Smooth muscle cell (in vitro differentiated cells): ENCODE results near the gene HID1. TPM values are rescaled to one million over a fixed set of nuclear protein-coding genes. Genes with fewer than 3 reads are reported as not detected.
A peak's percentile ranks its signal among the peaks of the same experiment; 100 is the strongest.

ENCODE experiments used
- DNase-seq: peaks from one replicate; lab custom pipeline; 2025; ENCODE audit not compliant: unreplicated experiment; lab: John Stamatoyannopoulos, UW
- H2AFZ ChIP-seq: fragments of 200-600 bp; sonication (generic); 2 replicates; pipeline ENCODE4 v1.6.0; 2016; ENCODE audit warnings: antibody characterized with exemption, low read depth, mild to moderate bottlenecking
- H3F3A ChIP-seq: fragments of 200-600 bp; sonication (generic); 2 replicates; pipeline ENCODE4 v1.6.0; 2017; ENCODE audit warnings: antibody characterized with exemption, low read depth
- H3K27ac ChIP-seq: fragments of 200-600 bp; sonication (generic); 2 replicates; pipeline ENCODE4 v1.5.1; 2016; ENCODE audit warnings: low read depth, mild to moderate bottlenecking
- H3K27me3 ChIP-seq: fragments of 200-600 bp; sonication (generic); 2 replicates; pipeline ENCODE4 v1.6.1; 2016; ENCODE audit warnings: low read depth, mild to moderate bottlenecking
- H3K36me3 ChIP-seq: fragments of 200-600 bp; sonication (generic); 2 replicates; pipeline ENCODE4 v1.5.1; 2016; ENCODE audit warnings: low read depth
- H3K4me1 ChIP-seq: fragments of 200-600 bp; sonication (generic); 2 replicates; pipeline ENCODE4 v1.5.1; 2016; ENCODE audit warnings: low read depth
- H3K4me2 ChIP-seq: fragments of 200-600 bp; sonication (generic); 2 replicates; pipeline ENCODE4 v1.6.0; 2016; ENCODE audit warnings: mild to moderate bottlenecking
- H3K4me3 ChIP-seq: fragments of 200-600 bp; sonication (generic); 2 replicates; pipeline ENCODE4 v1.5.1; 2016; ENCODE audit warnings: mild to moderate bottlenecking
- H3K79me2 ChIP-seq: fragments of 200-600 bp; sonication (generic); 2 replicates; pipeline ENCODE4 v1.6.0; 2016; ENCODE audit warnings: low read depth, mild to moderate bottlenecking
- H3K9ac ChIP-seq: fragments of 200-600 bp; sonication (generic); 2 replicates; pipeline ENCODE4 v1.6.0; 2016; ENCODE audit warnings: low read depth
- H3K9me3 ChIP-seq: fragments of 200-600 bp; sonication (generic); replicated peaks from 2 replicates; pipeline ENCODE4 v1.5.1; 2016; ENCODE audit warnings: low read depth
- H4K20me1 ChIP-seq: fragments of 200-600 bp; sonication (generic); 2 replicates; pipeline ENCODE4 v1.6.0; 2016; ENCODE audit warnings: low read depth
- CTCF ChIP-seq: fragments of 200-600 bp; sonication (generic); IDR thresholded peaks from 2 replicates; pipeline ENCODE4 v1.5.1; 2017; ENCODE audit warnings: borderline replicate concordance, mild to moderate bottlenecking, antibody characterized with exemption; ENCODE audit not compliant: insufficient read depth, poor library complexity, severe bottlenecking
- WGBS: methylation state at CpG from one replicate; pipeline ENCODE4 v1.1.7; 2016; ENCODE audit warnings: low lambda C conversion rate; 5-methylcytosine and 5-hydroxymethylcytosine counted together
- polyA plus RNA-seq: library from polyadenylated mRNA; unstranded; fragments of >200 nt; fragmentation: Nextera tagmentation; extraction: Ambion mirVana; gene quantifications from 2 replicates; pipeline ENCODE4 v1.2.1, GENCODE V29; 2016
- total RNA-seq: library from RNA; depleted of rRNA; stranded (reverse); fragments of >200 nt; gene quantifications from 2 replicates; pipeline ENCODE4 v1.2.3, GENCODE V29; 2014

Gene HID1
- total and polyA plus RNA-seq, 2 experiments from 2014 or later, result 3.3 to 8.8 TPM

GRCh38 chr17:75011401-75012095 is 39.0 kb upstream of the HID1 start:
- H3K27me3 ChIP-seq, result no peaks in the 10 kb centered on the region
- 65% methylated on average over 13 of the region's 13 CpGs for WGBS
- H3K79me2 ChIP-seq, result peaks cover 12% of the 10 kb centered on the region
- H3K4me1 ChIP-seq, result peaks cover 16% of the 10 kb centered on the region
- peak overlapping the region; percentile 80 for H2AFZ ChIP-seq
- H4K20me1 ChIP-seq, result no peaks in the 10 kb centered on the region
- H3K4me2 ChIP-seq, result peak overlapping the region; percentile 91
- peak overlapping the region; percentile 76 for H3K9ac ChIP-seq
- peaks cover 24% of the 10 kb centered on the region for H3F3A ChIP-seq
- peak overlapping the region; percentile 74 for H3K27ac ChIP-seq
- no peak for TF ChIP-seq CTCF
- H3K4me3 ChIP-seq, result peak overlapping the region; percentile 71
- DNase-seq, result no peak
- H3K36me3 ChIP-seq, result no peaks in the 10 kb centered on the region
- H3K9me3 ChIP-seq, result no peaks in the 10 kb centered on the region

- no peak overlapping the region for H3K4me3 ChIP-seq
- TF ChIP-seq CTCF, result no peak
- peaks cover 12% of the 10 kb centered on the region for H3K79me2 ChIP-seq
- H3K4me1 ChIP-seq, result peaks cover 16% of the 10 kb centered on the region
- H3K9me3 ChIP-seq, result no peaks in the 10 kb centered on the region
- peak overlapping the region; percentile 76 for H3K9ac ChIP-seq
- H3K36me3 ChIP-seq, result no peaks in the 10 kb centered on the region
- H4K20me1 ChIP-seq, result no peaks in the 10 kb centered on the region
- peak overlapping the region; percentile 74 for H3K27ac ChIP-seq
- DNase-seq, result no peak
- H3K27me3 ChIP-seq, result no peaks in the 10 kb centered on the region
- 81% methylated on average over 8 of the region's 8 CpGs for WGBS
- no peak overlapping the region for H2AFZ ChIP-seq
- H3F3A ChIP-seq, result peaks cover 24% of the 10 kb centered on the region
- peak overlapping the region; percentile 91 for H3K4me2 ChIP-seq
Measured at GRCh38 chr17:75010683-75011400, 38.3 kb upstream of the HID1 start.

GRCh38 chr17:75009139-75009724 is 36.7 kb upstream of the HID1 start:
- Histone ChIP-seq H3K36me3 (no peaks in the 10 kb centered on the region), H3K9me3 (no peaks in the 10 kb centered on the region), H2AFZ (no peak overlapping the region), H3F3A (peaks cover 24% of the 10 kb centered on the region), H3K79me2 (peaks cover 6% of the 10 kb centered on the region), H4K20me1 (no peaks in the 10 kb centered on the region), H3K9ac (no peak overlapping the region), H3K4me3 (no peak overlapping the region), H3K4me2 (no peak overlapping the region), H3K4me1 (peaks cover 16% of the 10 kb centered on the region), H3K27ac (no peak overlapping the region), H3K27me3 (no peaks in the 10 kb centered on the region)
- 71% methylated on average over 2 of the region's 2 CpGs for WGBS
- no peak for TF ChIP-seq CTCF
- no peak for DNase-seq
